Naive thymus-derived CD4-positive, alpha-beta T cell (primary cell): ENCODE results near the gene HAS3. TPM values are rescaled to one million over a fixed set of nuclear protein-coding genes. Genes with fewer than 3 reads are reported as not detected.

Source experiments
- ATAC-seq: fragments of 150-1000 bp; cut with Tn5 transposase; 2 replicates; pipeline ENCODE4 v1.10.0; 2021; ENCODE audit warnings: mild to moderate bottlenecking, moderate library complexity
- CTCF ChIA-PET: fragments of 350-600 bp; sonication (Branson Sonifier 250); formaldehyde crosslinking; loops from one replicate; lab custom pipeline; 2021; ENCODE audit warnings: antibody characterized with exemption; lab: Charles Lee
- POLR2A ChIA-PET: fragments of 350-600 bp; sonication (Branson Sonifier 250); formaldehyde crosslinking; loops from one replicate; lab custom pipeline; 2021; ENCODE audit warnings: antibody characterized with exemption, inconsistent platforms; lab: Charles Lee
- DNase-seq, 9 donors: peaks; one replicate each; pipeline versions ENCODE4 v3.0.0 to v3.0.0-alpha.2; 2020 to 2022; ENCODE audit warnings: mixed read lengths in 1 of 9
- H3K27ac ChIP-seq: one replicate; pipeline ENCODE4 v1.7.0; 2013; ENCODE audit warnings: mild to moderate bottlenecking, low read depth, low read length, moderate library complexity
- H3K27me3 ChIP-seq, 2 donors: one replicate each; pipeline ENCODE4 v1.7.0; 2013; ENCODE audit warnings: low read length in 2 of 2, mild to moderate bottlenecking in 2 of 2, moderate library complexity in 2 of 2; ENCODE audit not compliant: control insufficient read depth in 2 of 2, insufficient read depth in 2 of 2
- H3K36me3 ChIP-seq, 3 experiments: 1 replicate in 2 of 3; 2 replicates in 1 of 3; pipeline ENCODE4 v1.7.0; 2013; ENCODE audit warnings: low read length in 3 of 3, mild to moderate bottlenecking in 3 of 3, moderate library complexity in 1 of 3; ENCODE audit not compliant: insufficient read depth in 3 of 3, control insufficient read depth in 2 of 3
- H3K4me1 ChIP-seq, 2 donors: one replicate each; pipeline ENCODE4 v1.7.0; 2013; ENCODE audit warnings: low read length in 2 of 2, mild to moderate bottlenecking in 2 of 2, moderate library complexity in 1 of 2; ENCODE audit not compliant: control insufficient read depth in 2 of 2, insufficient read depth in 2 of 2
- H3K4me3 ChIP-seq: 2 replicates; pipeline ENCODE4 v1.7.0; 2013; ENCODE audit warnings: mild to moderate bottlenecking, low read length
- H3K9me3 ChIP-seq, 3 experiments: 1 replicate in 2 of 3; 2 replicates in 1 of 3; pipeline ENCODE4 v1.7.0; 2013; ENCODE audit warnings: low read length in 3 of 3; ENCODE audit not compliant: control insufficient read depth in 2 of 3
- H3K27ac Mint-ChIP-seq, 9 donors: one replicate each; pipeline ENCODE4 v1.8.0; 2020 to 2022; ENCODE audit warnings: mixed read lengths in 9 of 9, mild to moderate bottlenecking in 8 of 9, moderate library complexity in 5 of 9, inconsistent platforms in 2 of 9
- H3K27me3 Mint-ChIP-seq, 5 donors: one replicate each; pipeline ENCODE4 v1.8.0; 2021 to 2022; ENCODE audit warnings: mixed read lengths in 5 of 5, mild to moderate bottlenecking in 1 of 5
- H3K36me3 Mint-ChIP-seq, 5 donors: one replicate each; pipeline ENCODE4 v1.8.0; 2020 to 2022; ENCODE audit warnings: mixed read lengths in 5 of 5, mild to moderate bottlenecking in 3 of 5, inconsistent platforms in 1 of 5
- H3K4me1 Mint-ChIP-seq, 7 donors: one replicate each; pipeline ENCODE4 v1.8.0; 2020 to 2022; ENCODE audit warnings: mixed read lengths in 7 of 7, mild to moderate bottlenecking in 3 of 7, inconsistent platforms in 1 of 7
- H3K4me3 Mint-ChIP-seq, 10 donors: one replicate each; pipeline ENCODE4 v1.8.0; 2020 to 2022; ENCODE audit warnings: mild to moderate bottlenecking in 10 of 10, mixed read lengths in 10 of 10, moderate library complexity in 6 of 10, inconsistent platforms in 2 of 10
- H3K9me3 Mint-ChIP-seq, 11 donors: one replicate each; pipeline ENCODE4 v1.8.0; 2020 to 2022; ENCODE audit warnings: mixed read lengths in 11 of 11, mild to moderate bottlenecking in 4 of 11, inconsistent platforms in 1 of 11, moderate library complexity in 1 of 11
- intact Hi-C, 2 donors: fragments of 100-400 bp; cut with micrococcal nuclease; formaldehyde crosslinking; loops; one replicate each; pipeline ENCODE4 v1.15.1; 2023
- polyA plus RNA-seq, 2 donors: library from polyadenylated mRNA; unstranded; fragments of 300-500 nt; fragmentation: Illumina TruSeq; gene quantifications; one replicate each; pipeline ENCODE4 v1.2.3, GENCODE V29; 2021
- total RNA-seq, 6 experiments: library from RNA in 5 of 6; stranded (reverse) in 5 of 6; gene quantifications; 1 replicate in 5 of 6; 2 replicates in 1 of 6; pipeline ENCODE4 v1.2.3 and lab custom pipeline; 2021 to 2026

The HAS3 gene
- total and polyA plus RNA-seq, 7 experiments from 2014 or later, result 0.24 to 4.2 (median 2.9) TPM; not detected in 1

GRCh38 chr16:69107316-69107962, 2.0 kb downstream of the HAS3 start:
- H3K4me3 ChIP-seq, result no peak overlapping the region
- POLR2A ChIA-PET, result no interaction called here

DNA sequence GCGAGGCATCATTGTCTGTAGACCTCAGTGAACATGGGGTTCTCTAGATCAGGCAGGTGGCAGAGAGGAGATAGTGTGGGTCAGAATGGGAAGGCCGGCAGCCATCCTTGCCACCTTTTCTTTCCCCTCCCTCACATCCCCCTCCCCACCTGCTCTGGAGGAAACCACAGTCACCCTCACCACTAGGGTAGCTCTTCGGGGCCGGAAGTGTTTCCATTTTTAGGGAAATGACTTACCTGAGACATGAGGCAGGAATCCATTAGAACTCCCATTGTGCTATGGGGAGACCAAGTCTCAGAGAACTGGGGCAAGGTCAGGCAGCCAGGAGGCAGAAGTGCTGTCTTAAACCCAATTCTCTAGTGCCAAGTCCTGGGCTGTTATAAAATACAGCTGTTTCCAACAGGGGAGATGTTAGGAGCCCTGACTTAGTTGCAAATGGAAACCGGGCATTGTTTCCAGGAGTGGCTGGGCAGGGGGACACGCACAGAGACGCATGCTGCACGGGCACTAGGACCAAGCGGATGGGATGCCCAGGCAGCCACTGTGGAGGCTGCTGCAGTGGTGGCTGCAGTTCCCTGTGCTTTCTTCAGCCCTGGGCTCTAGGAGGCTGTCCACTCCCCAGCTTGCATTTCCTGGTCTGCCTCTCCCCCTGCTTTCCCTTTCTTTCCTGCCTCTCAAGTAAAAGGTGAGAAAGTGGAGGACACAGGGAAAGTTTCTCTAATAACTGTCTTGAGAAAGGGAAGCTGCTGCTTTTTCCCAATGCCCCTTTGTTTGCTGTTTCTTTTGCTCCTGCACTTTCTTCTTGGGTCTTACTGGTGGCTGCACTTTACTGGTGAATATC, 2.8 kb downstream of the HAS3 start:
- H3K27ac ChIP-seq, result no peak overlapping the region
- CTCF ChIA-PET, result no interaction called here
- intact Hi-C loops, result loop anchor here (5.0 kb wide), 1 partner anchor 581 kb away; no protein-coding TSS in a partner anchor
- H3K4me3 ChIP-seq, result no peak overlapping the region
- H3K9me3 ChIP-seq, result no peaks in the 10 kb centered on the region
- H3K27me3 Mint-ChIP-seq, result peaks cover 30 to 40% (median 35%) of the 10 kb centered on the region in 5 donors
- peaks cover 0 to 13% (median 0%) of the 10 kb centered on the region in 3 experiments for H3K36me3 ChIP-seq
- H3K4me1 ChIP-seq, result peaks cover 10 to 32% of the 10 kb centered on the region in 2 donors
- peaks cover 12 to 31% (median 22%) of the 10 kb centered on the region in 7 donors for H3K4me1 Mint-ChIP-seq
- H3K9me3 Mint-ChIP-seq, result no peaks in the 10 kb centered on the region
- ATAC-seq, result no peak
- peak overlapping the region in 8 of 10 donors; percentile 19 to 89 (median 50) for H3K4me3 Mint-ChIP-seq
- DNase-seq, result no peak
- peaks cover 0 to 22% of the 10 kb centered on the region in 2 donors for H3K27me3 ChIP-seq
- H3K27ac Mint-ChIP-seq, result peak overlapping the region in 1 of 9 donors; percentile 20
- POLR2A ChIA-PET, result no interaction called here
- peaks cover 5 to 21% (median 19%) of the 10 kb centered on the region in 5 donors for H3K36me3 Mint-ChIP-seq

More at GRCh38 chr16:69107316-69107962, 2.0 kb downstream of the HAS3 start:
- Mint-ChIP-seq H3K36me3 (peaks cover 5 to 21% (median 19%) of the 10 kb centered on the region in 5 donors), H3K4me1 (peaks cover 12 to 26% (median 22%) of the 10 kb centered on the region in 7 donors), H3K4me3 (peak overlapping the region; percentile 47 to 89 (median 66)), H3K27ac (peak overlapping the region in 1 of 9 donors; percentile 62), H3K27me3 (peaks cover 30 to 44% (median 41%) of the 10 kb centered on the region in 5 donors), H3K9me3 (no peaks in the 10 kb centered on the region)
- Histone ChIP-seq H3K9me3 (no peaks in the 10 kb centered on the region), H3K4me1 (peaks cover 10 to 32% of the 10 kb centered on the region in 2 donors), H3K36me3 (peaks cover 0 to 13% (median 0%) of the 10 kb centered on the region in 3 experiments), H3K27me3 (peaks cover 0 to 22% of the 10 kb centered on the region in 2 donors), H3K27ac (no peak overlapping the region)
- ATAC-seq (no peak), DNase-seq (no peak)
- intact Hi-C loops, result loop anchor here (5.0 kb wide), 1 partner anchor 580 kb away; no protein-coding TSS in a partner anchor
- CTCF ChIA-PET, result no interaction called here

DNA sequence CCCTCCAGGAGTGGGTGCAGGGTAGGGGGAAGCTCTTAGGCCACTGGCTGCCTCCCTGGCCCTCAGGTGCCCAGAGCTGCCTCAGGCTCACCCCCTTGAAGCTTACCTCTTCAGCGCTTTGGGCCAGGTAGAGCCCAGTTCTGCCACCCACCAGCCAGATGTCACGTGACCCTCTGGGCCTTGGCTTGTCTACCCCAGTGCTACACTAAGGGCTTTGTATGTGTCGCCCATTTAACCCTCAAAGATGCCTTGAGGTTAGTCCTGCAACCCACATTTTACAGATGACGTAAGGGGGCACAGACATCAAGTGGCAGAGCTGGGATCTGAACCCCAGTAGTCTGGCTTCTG, 3.4 kb downstream of the HAS3 start:
- DNase-seq, result no peak
- Mint-ChIP-seq H3K4me1 (peaks cover 12 to 32% (median 22%) of the 10 kb centered on the region in 7 donors), H3K27me3 (peaks cover 30 to 40% (median 33%) of the 10 kb centered on the region in 5 donors), H3K9me3 (no peaks in the 10 kb centered on the region), H3K27ac (no peak overlapping the region), H3K4me3 (peak overlapping the region in 3 of 10 donors; percentile 16 to 45 (median 20)), H3K36me3 (peaks cover 5 to 23% (median 21%) of the 10 kb centered on the region in 5 donors)
- POLR2A ChIA-PET, result no interaction called here
- Histone ChIP-seq H3K27me3 (peaks cover 0 to 22% of the 10 kb centered on the region in 2 donors), H3K4me3 (no peak overlapping the region), H3K4me1 (peaks cover 10 to 32% of the 10 kb centered on the region in 2 donors), H3K27ac (no peak overlapping the region), H3K36me3 (peaks cover 0 to 15% (median 0%) of the 10 kb centered on the region in 3 experiments), H3K9me3 (no peaks in the 10 kb centered on the region)
- no peak for ATAC-seq
- CTCF ChIA-PET, result no interaction called here
- intact Hi-C loops, result loop anchor here (5.0 kb wide), 1 partner anchor 582 kb away; no protein-coding TSS in a partner anchor

DNA sequence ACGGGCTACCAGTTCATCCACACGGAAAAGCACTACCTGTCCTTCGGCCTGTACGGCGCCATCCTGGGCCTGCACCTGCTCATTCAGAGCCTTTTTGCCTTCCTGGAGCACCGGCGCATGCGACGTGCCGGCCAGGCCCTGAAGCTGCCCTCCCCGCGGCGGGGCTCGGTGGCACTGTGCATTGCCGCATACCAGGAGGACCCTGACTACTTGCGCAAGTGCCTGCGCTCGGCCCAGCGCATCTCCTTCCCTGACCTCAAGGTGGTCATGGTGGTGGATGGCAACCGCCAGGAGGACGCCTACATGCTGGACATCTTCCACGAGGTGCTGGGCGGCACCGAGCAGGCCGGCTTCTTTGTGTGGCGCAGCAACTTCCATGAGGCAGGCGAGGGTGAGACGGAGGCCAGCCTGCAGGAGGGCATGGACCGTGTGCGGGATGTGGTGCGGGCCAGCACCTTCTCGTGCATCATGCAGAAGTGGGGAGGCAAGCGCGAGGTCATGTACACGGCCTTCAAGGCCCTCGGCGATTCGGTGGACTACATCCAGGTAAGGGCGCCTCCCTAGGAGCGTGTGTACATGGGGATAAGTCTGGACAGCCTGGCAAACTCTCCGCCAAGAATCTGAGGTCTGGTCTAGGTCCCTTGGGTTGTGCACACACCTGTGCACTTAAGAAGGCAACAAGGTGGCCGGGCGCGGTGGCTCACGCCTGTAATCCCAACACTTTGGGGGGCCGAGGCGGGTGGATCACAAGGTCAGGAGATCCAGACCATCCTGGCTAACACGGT, 4.2 kb downstream of the HAS3 start:
- CTCF ChIA-PET, result no interaction called here
- no peaks in the 10 kb centered on the region for H3K9me3 ChIP-seq
- no peak overlapping the region for H3K27ac Mint-ChIP-seq
- H3K27me3 Mint-ChIP-seq, result peaks cover 26 to 37% (median 30%) of the 10 kb centered on the region in 5 donors
- H3K27me3 ChIP-seq, result peaks cover 0 to 22% of the 10 kb centered on the region in 2 donors
- no peaks in the 10 kb centered on the region for H3K9me3 Mint-ChIP-seq
- POLR2A ChIA-PET, result no interaction called here
- peaks cover 6 to 28% (median 23%) of the 10 kb centered on the region in 5 donors for H3K36me3 Mint-ChIP-seq
- intact Hi-C loops, result loop anchor here (5.0 kb wide), 1 partner anchor 582 kb away; no protein-coding TSS in a partner anchor
- H3K36me3 ChIP-seq, result peaks cover 0 to 23% (median 0%) of the 10 kb centered on the region in 3 experiments
- H3K4me1 ChIP-seq, result peaks cover 10 to 32% of the 10 kb centered on the region in 2 donors
- DNase-seq, result no peak
- H3K27ac ChIP-seq, result no peak overlapping the region
- peak overlapping the region in 1 of 10 donors; percentile 2 for H3K4me3 Mint-ChIP-seq
- H3K4me3 ChIP-seq, result no peak overlapping the region
- H3K4me1 Mint-ChIP-seq, result peaks cover 12 to 31% (median 22%) of the 10 kb centered on the region in 7 donors
- ATAC-seq, result no peak

DNA sequence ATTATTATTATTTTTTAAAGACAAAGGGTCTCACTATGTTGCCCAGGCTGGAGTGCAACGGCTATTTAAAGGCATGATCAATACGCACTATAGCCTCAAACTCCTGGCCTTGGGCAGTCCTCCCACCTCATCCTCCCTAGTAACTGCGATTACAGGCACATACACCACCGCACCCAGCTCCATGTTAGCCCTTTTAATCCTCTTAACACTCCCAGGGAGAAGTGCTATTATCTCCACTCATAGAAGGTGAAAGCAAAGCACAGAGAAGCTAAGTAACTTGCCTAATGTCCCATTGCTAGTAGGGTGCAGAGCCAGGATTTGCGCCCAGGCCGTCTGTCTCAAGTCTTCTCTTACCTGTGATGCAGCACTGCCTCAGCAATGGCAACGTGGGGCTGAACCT, 5.0 kb downstream of the HAS3 start:
- Histone ChIP-seq H3K4me3 (no peak overlapping the region), H3K9me3 (no peaks in the 10 kb centered on the region), H3K27me3 (peaks cover 0 to 17% of the 10 kb centered on the region in 2 donors), H3K36me3 (peaks cover 0 to 30% (median 0%) of the 10 kb centered on the region in 3 experiments), H3K27ac (no peak overlapping the region), H3K4me1 (peaks cover 6 to 28% of the 10 kb centered on the region in 2 donors)
- intact Hi-C loops, result no loop called here
- ATAC-seq, result no peak
- Mint-ChIP-seq H3K27me3 (peaks cover 23 to 31% (median 24%) of the 10 kb centered on the region in 5 donors), H3K36me3 (peaks cover 6 to 31% (median 27%) of the 10 kb centered on the region in 5 donors), H3K27ac (peak overlapping the region in 1 of 9 donors; percentile 5), H3K4me3 (peak overlapping the region in 1 of 10 donors; percentile 1), H3K9me3 (no peaks in the 10 kb centered on the region), H3K4me1 (peaks cover 9 to 30% (median 18%) of the 10 kb centered on the region in 7 donors)
- no peak for DNase-seq
- ChIA-PET POLR2A (no interaction called here), CTCF (no interaction called here)
